GM21367 (cell line): ENCODE results near the gene RNF125.
A peak's percentile ranks its signal among the peaks of the same experiment; 100 is the strongest.
"Not testable (repeated sequence)": the region's sequence is repeated elsewhere in the genome, so short reads cannot be mapped to it uniquely, and the experiment has no call there.

Experiments
- ATAC-seq: cut with Tn5 transposase; IDR thresholded peaks from one replicate; pipeline ENCODE4 v1.9.1; 2021; ENCODE audit not compliant: unreplicated experiment

RNF125 gene

GRCh38 chr18:32083781-32084180 lies 65.2 kb downstream of the RNF125 start:
- no peak for ATAC-seq

DNA sequence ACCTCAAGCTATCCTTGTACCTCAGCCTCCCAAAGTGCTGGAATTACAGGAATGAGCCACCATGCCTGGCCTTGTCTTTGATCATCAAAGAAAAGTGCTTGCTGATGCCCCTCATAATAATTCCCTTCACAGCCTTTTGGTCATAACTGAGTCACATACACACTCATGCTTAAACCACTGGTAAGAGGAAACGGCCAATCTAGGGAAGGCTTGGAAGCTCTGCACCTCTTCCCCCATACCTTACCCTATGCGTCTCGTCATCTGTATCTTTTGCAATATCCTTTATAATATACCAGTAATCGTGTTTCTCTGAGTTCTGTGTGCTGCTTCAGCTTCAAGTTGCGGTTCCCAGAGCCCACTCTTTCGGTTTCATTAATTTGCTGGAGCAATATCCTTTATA lies 68.3 kb downstream of the RNF125 start:
- ATAC-seq: no peak

DNA sequence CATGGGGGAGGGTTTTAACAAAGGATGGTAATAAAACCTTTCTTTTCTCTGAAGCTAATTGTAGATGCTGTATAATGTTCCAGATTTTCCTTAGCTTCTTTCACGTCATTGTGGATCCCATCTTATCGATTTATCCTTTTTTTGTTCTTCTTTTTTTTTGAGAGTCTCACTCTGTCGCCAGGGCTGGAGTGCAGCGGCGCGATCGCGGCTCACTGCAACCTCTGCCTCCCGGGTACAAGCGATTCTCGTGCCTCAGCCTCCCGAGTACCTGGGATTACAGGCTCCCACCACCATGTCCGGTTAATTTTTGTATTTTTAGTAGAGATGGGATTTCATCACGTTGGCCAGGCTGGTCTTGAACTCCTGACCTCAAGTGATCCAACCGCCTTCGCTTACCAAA lies 72.2 kb downstream of the RNF125 start:
- ATAC-seq: not testable (repeated sequence)

DNA sequence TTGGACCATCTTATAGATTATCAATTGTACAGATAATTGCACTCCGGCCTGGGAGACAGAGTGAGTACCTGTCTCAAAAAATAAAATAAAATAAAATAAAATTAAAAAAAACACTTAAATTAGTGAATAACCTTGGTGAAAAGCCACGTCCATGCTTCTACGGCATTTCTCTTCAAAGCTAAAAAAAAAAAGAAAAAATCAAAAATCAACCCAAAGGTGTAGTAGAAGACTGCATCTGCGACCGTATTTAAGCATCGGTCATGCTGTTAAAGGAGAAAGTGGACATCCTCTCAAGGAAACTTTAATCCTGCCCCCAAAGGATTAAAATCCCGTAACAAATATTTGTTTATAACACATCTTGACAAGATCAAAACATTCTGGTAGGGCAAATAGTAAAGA lies 72.7 kb downstream of the RNF125 start:
- no peak for ATAC-seq

DNA sequence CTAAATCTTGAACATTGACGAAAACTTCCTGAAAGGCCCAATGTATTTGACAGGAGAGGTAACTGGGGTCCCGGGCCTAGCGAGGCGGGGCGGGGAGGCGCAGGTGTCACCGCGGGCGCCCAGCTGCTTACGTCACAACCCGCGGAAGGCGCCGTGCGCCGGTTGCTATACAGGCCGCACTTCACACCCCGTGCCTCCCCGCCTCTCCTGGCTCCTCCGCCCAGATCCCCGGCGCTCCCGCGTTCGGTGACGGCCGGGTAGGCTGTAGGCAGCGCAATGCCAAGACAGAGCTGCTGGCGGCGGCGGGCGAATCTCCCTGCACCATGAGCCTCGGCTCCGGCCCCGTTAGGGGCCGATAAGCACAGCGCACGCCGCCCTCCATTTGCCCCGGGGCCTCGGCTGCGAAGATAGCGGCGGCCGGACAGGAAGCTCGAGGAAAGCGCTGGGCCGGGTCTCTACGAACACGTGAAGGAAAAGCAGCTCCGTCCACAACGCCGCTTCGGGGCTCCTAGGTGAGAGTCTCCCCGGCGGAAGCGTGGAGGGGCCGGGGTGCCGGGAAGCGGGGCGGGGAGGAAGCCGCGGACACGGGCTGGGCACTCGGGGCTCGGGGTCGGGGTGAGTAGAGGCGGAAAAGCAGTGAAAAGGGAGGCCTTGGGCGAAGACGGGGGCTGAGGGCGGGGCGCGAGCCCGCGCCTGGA lies 73.2 kb downstream of the RNF125 start, which contains the start of gene RNF138:
Gene RNF138, plus strand, starts transcription at position 151 of the 698 bp plus-strand sequence. CDS start 903 bp downstream, outside the sequence.
- peak; percentile 53 for ATAC-seq

DNA sequence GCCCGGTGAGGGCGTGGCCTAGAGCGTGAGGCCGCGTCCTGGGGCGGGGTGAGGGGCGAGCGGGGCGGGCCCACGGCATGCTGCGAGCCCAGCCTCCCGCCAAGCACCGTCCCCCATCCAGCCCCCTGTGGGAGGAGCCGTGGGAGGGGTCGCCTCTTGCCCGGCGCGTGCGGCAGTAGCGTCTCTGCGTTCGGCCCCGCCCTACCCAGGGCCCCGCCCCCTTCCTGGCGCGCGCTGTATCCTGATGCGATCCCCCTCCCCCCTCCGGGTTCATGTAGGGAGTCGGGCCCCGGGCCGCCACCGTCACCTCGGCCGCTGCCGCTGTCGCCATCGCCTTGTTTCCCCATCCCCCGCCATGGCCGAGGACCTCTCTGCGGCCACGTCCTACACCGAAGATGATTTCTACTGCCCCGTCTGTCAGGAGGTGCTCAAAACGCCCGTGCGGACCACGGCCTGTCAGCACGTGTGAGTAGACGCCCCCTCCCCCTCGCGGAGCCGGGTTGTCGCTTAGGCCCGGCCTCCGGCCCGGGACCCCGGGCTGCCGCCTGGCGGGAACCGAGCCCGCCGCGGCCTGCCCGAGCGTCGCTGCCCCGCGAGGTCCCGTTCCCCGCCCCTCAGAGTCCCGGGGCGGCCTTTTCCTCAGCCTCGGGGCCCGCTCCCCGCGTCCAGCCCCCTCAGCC lies 73.9 kb downstream of the RNF125 start:
- ATAC-seq: peak; percentile 78

DNA sequence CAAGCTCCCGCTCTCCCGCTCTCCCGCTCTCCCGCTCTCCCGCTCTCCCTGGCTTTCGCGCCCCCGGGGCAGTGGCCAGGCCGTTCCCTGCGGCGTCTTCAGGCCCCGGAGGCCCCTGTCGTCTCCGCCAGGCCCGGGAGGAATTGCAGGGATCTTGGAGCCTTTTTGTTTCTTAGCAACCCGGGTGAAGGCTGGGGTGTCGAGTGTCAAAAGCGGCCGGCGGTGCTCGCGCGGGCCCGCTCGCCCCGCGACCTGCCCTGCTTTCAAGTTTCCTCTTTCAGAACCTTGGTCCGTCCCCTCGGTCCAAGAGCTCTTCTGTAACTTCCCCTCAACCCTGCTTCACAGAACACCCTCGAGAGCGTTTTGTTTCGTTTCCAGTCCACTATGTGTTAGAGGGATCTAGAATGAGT lies 74.5 kb downstream of the RNF125 start:
- ATAC-seq: peak; percentile 26

- ATAC-seq: no peak
Observed at GRCh38 chr18:32093523-32093922, 74.9 kb downstream of the RNF125 start.

DNA sequence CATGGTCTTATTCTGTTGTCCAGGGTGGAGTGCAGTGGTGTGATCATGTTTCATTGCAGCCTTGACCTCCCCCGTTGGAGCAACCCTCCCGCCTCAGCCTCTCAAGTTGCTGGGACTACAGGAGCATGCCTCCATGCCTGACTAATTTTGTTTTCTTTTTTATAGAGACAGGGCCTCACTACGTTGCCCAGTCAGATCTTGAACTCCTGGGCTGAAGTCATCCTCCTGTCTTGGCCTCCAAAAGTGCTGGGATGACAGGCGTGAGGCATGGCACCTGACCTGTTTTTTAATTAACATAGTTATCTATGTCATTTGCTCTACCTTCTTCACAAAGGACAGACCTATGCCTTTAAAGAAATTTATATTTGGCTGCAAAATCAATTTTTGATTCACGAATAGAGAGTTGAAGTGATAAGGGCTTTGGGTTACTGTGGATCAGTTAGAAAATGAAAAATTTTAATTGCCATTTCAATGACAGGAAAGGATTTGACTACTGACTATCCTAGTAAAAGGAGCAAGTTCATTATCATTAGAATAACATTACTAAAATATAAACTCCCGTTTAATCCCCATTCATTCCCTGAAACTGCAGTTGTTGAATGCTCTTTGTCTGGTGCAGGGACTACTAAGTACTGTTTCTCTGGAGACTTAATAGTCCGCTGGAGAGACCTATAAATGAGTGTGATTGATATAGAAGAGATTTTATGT lies 76.7 kb downstream of the RNF125 start:
- ATAC-seq: no peak

- ATAC-seq: no peak
Observed at GRCh38 chr18:32095900-32096229, 77.2 kb downstream of the RNF125 start.

- no peak for ATAC-seq
Observed at GRCh38 chr18:32096946-32097345, 78.3 kb downstream of the RNF125 start.

GRCh38 chr18:32104516-32104915 lies 85.9 kb downstream of the RNF125 start:
- ATAC-seq: no peak

DNA sequence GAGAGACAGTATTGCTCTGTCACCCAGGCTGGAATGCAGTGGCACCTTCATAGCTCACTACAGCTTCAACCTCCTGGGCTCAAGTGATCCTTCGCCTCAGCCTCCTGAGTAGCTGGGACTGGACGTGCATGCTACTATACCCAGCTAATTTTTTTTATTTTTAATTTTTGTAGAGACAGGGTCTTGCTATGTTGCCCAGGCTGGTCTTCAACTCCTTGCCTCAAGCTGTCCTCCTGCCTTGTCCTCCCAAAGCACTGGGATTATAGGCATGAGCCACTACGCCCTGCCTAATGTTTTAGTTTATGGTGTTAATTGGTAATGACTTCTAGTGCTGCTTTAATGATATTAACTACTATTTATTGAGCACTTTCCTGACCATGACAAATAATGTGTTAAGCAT lies 91.4 kb downstream of the RNF125 start:
- ATAC-seq: no peak

GRCh38 chr18:32111706-32112105 lies 93.1 kb downstream of the RNF125 start:
- ATAC-seq: no peak

DNA sequence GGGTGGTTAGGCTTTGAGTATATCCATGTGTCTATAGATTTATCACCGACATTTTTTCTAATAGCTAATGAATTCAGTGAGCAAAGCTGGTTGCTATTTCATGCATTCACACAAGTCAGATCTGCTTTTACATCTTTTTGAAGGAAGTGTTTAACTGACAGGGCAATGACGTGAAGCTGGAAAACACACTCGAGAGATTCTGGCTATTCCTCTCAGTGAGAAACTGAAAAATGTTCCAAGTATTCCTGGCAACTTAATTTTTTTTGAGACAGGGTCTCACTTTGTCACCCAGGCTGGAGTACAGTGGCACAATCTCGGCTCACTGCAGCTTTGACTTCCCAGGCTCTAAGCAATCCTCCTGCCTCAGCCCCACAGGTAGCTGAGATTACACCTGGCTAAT lies 94.2 kb downstream of the RNF125 start:
- ATAC-seq: no peak

DNA sequence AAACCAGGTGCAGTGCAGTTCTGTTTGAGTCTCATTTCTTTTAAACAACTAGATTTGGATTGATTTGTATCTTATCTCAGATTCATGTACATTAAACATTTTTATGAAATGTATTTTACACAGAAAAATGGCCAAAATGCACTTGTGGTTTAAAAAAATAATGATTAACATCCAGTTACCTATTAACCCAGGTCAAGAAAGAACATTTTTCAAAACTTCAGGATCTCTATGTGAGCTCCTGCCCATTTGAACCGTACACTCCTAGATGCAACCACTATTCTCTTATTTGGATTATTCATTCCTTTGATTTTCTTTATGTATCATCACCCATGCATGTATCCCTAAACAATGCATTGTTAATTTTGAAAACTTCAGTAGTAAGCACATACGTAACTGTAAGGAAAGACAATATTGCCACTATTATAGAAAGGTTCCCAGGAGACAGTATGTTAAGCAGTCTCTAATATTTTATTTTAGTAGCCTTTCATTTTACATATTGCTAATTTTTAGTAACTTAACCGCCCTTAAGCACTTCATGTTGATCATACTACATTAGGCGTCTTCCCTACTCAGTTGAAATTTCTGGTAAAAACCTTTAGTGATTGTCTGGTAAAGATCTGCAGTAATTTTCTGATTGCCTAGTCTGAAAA lies 95.8 kb downstream of the RNF125 start:
- ATAC-seq: no peak

DNA sequence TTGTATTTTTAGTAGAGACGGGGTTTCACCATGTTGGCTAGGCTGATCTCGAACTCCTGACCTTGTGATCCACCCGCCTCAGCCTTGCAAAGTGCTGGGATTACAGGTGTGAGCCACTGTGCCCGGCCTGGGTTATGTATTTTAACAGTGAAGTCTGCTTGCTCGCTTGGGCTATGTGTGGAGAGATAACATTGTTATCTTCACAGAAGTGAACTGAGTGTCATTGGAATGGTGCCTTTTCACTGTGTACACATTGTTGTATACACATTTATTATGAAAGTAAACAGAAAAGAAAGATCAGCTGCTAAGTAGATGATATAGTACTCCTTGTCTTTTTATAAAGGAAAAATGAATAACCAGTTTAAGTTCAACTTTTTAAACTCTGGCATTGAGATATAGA lies 103.4 kb downstream of the RNF125 start:
- ATAC-seq: no peak
